NCI-H82 treated with DMSO at 0.1 percent for 48 hours (cell line): ENCODE measurements around the gene REC114.
"Not testable (repeated sequence)": the region's sequence is repeated elsewhere in the genome, so short reads cannot be mapped to it uniquely, and the experiment has no call there.

Source experiments
- DNase-seq: peaks from one replicate; lab custom pipeline; 2025; ENCODE audit not compliant: unreplicated experiment; lab: John Stamatoyannopoulos, UW

Gene REC114

GRCh38 chr15:73454096-73454495 is 11.1 kb downstream of the REC114 start:
- DNase-seq, result no peak

- DNase-seq, result no peak
Observed at GRCh38 chr15:73455876-73456275, 12.9 kb downstream of the REC114 start.

DNA sequence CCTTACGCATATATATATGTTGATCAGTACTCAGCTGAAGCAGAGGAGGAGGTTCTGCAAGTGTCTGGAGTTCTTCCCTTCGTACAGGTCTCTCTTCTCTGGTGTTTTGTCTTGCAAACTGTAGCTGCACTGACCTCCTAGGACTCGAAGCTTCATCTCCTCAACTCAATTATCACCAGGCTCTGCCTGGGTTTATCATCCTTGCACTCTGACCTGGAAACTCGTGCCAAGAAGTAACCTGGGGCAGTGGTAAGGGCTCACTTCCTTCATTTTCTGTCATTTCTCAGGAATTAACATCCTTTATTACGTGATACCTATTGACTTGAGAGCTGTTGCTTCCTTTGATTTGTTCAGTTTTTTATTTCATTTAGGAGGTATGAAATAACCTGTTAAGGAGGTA is 14.4 kb downstream of the REC114 start:
- DNase-seq, result no peak

- no peak for DNase-seq
Observed at GRCh38 chr15:73460662-73461061, 17.7 kb downstream of the REC114 start.

DNA sequence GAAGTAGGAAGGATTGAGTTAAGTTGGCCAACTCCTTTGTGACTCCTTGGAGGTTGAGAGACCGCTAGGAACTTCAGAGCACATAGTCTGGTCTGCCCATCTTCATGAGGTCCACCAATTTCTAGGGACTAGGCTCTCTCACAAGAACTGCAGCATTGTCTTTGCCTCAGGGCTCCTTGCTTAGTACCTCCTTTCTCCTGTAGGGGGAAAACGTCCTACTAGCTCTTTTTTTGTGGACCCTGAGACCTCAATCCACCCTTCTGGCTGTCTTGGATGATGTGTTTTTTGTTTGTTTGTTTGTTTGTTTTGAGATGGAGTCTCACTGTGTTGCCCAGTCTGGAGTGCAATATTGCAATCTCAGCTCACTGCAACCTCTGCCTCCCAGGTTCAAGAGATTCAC is 21.6 kb downstream of the REC114 start:
- DNase-seq, result no peak

GRCh38 chr15:73467758-73468157 is 24.8 kb downstream of the REC114 start:
- no peak for DNase-seq

- no peak for DNase-seq
Observed at GRCh38 chr15:73474785-73475184, 31.8 kb downstream of the REC114 start.

DNA sequence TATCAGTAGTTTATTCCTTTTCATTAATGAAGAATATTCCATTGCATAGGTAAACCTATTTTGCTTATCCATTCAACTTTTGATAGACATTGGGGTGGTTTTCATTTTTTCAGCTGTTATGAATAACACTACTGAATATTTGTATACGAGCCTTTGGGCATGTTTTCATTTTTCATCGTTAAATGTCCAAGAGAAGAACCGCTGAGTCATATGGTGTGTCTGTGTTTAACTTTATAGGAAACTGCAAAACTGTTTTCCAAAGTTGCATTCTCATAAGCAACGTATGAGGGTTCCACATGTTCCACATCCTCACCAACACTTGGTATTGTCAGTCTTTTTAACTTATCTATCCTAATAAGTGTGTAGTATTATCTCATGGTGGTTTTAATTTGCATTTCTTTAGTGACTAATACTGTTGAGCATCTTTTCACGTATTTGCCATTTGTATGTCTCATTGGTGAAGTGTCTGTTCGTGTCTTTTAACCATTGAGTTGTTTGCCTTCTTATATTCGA is 33.8 kb downstream of the REC114 start:
- DNase-seq, result no peak

GRCh38 chr15:73480050-73480449 is 37.1 kb downstream of the REC114 start:
- no peak for DNase-seq

GRCh38 chr15:73482166-73482565 is 39.2 kb downstream of the REC114 start:
- DNase-seq, result no peak

DNA sequence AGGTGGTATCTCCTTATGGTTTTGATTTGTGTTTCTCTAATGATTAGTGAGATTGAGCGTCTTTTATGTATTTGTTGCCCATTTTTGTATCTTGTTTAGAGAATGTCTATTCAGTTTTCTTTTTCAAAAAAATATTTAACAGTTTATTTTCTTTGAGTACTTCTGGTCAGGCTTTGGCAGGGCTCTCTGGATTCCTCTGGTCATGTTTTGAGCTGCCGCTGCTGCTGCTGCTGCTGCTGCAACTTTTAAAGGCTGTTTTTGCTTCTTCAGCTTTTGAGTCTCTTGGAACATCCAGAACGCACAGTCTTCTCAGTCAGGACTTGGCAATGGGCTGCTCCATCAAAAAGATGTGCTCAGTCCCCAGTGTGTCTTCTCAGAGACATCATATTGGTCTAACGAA is 40.1 kb downstream of the REC114 start:
- DNase-seq, result no peak

- DNase-seq, result no peak
Observed at GRCh38 chr15:73485372-73485771, 42.4 kb downstream of the REC114 start.

DNA sequence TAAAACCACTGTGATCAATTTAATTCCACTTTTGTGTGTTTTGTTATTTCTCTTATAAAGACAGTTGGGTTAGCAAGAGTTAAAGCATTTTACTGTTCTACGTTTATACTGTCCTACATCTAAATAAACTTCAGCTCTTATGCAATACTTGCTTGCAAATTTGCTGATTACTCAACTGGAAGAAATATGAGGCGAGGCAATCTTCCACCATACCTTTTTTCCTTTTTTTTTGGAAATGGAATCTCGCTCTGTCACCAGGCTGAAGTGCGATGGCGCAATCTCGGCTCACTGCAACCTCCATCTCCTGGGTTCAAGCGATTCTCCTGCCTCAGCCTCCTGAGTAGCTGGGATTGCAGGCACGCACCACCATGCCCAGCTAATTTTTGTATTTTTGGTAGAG is 42.9 kb downstream of the REC114 start:
- DNase-seq, result not testable (repeated sequence)

- no peak for DNase-seq
Observed at GRCh38 chr15:73488698-73489097, 45.7 kb downstream of the REC114 start.

GRCh38 chr15:73493922-73494321 is 51.0 kb downstream of the REC114 start:
- no peak for DNase-seq

GRCh38 chr15:73495181-73495580 is 52.2 kb downstream of the REC114 start:
- DNase-seq, result no peak

DNA sequence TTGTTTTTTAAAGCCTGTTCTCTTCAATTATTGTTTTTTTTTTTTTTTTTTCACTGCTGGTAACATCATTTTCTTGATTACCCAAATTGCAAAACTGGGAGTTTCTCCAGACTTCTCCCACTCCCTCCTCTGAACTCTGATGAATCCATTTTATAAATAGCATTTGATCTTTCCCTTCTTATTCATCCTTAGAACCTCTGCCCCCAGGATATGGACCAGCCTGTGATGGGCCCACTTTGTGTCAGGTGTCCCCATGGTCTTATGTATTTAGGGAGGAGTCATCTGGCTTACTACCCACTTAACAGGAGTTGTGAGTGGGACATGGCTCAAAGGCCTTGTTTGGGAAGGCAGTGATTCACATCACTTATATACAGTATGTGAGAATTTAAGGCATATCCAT is 57.7 kb downstream of the REC114 start:
- no peak for DNase-seq

DNA sequence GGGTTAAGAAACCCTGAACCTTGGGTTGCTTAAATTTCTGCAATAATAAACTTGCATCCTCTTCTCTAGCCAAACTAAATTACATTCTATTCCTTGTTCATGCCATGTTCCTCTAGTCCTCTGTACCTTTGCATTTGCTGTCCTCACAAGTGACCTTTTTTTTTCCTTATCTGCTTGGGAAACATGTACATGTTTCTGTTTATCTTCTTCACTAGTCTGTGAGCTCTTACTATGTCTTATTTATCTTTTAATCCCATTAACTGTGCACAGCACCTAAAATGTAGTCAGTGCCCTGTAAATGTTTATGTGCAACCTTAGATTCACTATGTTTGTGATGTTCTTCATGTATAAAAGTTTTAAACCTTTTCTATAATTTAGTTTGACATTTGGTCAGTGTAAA is 61.9 kb downstream of the REC114 start:
- no peak for DNase-seq

DNA sequence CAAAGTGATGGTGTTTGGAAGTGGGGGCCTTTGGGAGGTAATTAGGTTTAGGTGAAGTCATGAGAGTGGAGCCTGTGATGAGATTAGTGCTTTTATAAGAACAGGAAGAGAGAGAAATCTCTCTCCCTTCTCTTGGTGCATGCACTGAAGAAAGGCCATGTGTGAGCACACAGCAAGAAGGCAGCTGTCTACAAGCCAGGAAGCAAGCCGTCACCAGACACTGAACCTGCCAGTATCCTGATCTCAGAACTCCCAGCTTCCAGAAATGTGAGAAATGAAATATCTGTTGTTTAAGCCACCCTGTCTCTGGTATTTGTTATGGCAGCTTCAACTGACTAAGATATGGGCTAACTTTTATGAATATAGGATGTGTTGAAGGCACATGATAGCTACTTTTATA is 72.6 kb downstream of the REC114 start:
- DNase-seq, result no peak

DNA sequence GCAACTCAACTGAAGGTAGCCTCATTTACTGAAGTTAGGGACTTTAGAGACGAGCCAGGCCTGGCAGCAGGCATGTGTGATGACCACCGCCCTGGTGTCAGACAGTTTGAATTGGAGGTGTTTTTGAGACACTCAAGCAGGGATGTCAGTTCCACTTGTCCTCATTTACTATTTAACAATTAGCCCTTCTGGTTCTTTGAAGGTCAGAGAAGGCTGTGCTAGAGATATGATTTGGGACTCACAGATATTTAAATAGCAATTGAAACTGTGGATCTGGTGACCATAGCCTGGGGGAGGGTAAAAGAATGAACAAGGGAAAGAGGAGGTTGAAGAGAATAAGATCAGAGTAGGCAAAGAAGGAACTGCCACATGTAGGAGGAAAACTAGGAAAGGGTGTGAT is 74.6 kb downstream of the REC114 start:
- no peak for DNase-seq

- no peak for DNase-seq
Observed at GRCh38 chr15:73518180-73518862, 75.4 kb downstream of the REC114 start.

- DNase-seq, result no peak
Observed at GRCh38 chr15:73518876-73519733, 76.1 kb downstream of the REC114 start.
